NCI-H446 treated with DMSO at 0.1 percent for 48 hours (cell line): ENCODE results near the gene C18orf63.

Experiments used
- DNase-seq: peaks from one replicate; lab custom pipeline; 2025; lab: John Stamatoyannopoulos, UW

Gene C18orf63

GRCh38 chr18:74376523-74376922 lies 60.9 kb downstream of the C18orf63 start:
- DNase-seq, result no peak

GRCh38 chr18:74377776-74378175 lies 62.1 kb downstream of the C18orf63 start:
- DNase-seq, result no peak

DNA sequence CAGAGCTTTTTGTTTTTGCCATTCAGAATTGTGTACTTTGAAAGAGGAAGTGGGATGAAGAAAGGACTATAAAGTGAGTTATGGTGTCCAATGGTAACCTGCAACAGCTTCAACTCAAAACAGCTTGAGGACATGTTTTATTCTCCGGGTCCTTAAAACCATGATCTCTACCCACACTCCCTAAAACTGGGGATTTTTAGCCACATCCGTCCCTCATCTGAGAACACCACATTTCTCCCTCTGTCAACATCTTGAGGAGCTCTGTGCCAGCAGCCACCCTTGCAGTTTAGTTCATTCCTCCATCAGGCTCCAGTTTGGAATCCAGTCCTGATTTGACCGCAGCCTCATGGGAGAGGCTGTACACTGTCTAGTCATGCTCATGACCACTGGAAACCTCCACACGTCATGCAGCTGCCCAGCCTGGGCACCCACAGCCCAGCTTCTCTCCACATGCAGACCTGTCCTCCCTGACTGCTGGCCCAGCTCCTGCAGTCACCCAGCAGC lies 62.6 kb downstream of the C18orf63 start:
- DNase-seq, result no peak

- no peak for DNase-seq
These were observed 65.3 kb downstream of the C18orf63 start for GRCh38 chr18:74380916-74381315.

DNA sequence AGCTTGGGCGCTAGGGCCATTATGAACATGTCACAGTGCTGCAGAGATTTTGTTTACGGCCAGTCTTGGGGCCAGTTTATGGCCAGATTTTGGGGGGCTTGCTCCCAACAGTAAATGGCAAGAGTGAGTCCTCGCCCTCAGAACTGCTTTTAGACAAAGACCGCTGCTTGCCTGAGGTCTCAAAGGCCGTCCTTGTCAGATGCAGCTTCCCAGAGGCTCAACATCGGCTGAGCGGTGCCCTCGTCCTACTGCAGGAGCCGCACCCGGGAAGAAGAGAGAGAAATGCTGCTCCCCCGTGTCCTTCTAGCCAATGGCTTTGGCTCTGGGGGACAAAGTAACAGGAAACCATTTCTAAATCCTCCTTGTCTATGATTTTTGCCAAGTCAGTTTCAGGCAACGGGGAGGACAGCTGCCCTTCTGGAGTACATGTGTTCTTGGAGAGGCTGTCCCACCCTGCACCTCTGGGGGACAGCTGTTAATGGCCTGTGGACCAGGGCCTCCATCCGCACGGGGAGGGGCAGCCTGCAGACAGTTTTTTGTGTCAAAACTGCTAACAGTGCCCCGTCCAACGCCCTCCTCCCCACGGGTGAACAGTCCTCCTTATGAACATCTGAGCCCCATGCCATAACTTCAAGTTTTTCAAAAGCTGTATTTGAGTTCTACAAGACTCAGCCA lies 66.1 kb downstream of the C18orf63 start:
- DNase-seq, result no peak

GRCh38 chr18:74382481-74383017 lies 66.9 kb downstream of the C18orf63 start:
- no peak for DNase-seq

- no peak for DNase-seq
These were observed 71.7 kb downstream of the C18orf63 start for GRCh38 chr18:74387383-74387782.

GRCh38 chr18:74388227-74388626 lies 72.6 kb downstream of the C18orf63 start:
- DNase-seq, result no peak

GRCh38 chr18:74389171-74389927 lies 73.7 kb downstream of the C18orf63 start:
- DNase-seq, result no peak

- no peak for DNase-seq
These were observed 74.4 kb downstream of the C18orf63 start for GRCh38 chr18:74389991-74390390.

DNA sequence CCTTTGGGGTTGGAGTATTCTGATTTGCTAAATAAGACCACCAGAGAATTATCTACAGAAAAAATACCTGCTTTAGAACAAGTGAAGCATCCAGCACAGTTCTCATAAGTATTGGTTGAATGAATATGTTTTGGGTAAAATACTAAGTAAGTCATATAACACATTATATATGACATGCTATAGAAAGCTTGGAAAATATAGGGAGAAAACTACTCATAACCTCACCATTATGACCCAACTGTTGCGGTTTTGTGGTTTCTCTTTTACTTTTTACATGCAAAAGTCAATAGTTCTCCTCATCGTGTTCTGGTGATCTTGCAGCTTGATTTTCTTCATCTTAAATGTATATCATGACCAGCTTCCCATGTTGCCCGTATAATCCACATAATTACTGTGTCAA lies 75.3 kb downstream of the C18orf63 start:
- no peak for DNase-seq

- no peak for DNase-seq
These were observed 76.7 kb downstream of the C18orf63 start for GRCh38 chr18:74392323-74392722.

- DNase-seq, result no peak
These were observed 79.4 kb downstream of the C18orf63 start for GRCh38 chr18:74395006-74395405.

DNA sequence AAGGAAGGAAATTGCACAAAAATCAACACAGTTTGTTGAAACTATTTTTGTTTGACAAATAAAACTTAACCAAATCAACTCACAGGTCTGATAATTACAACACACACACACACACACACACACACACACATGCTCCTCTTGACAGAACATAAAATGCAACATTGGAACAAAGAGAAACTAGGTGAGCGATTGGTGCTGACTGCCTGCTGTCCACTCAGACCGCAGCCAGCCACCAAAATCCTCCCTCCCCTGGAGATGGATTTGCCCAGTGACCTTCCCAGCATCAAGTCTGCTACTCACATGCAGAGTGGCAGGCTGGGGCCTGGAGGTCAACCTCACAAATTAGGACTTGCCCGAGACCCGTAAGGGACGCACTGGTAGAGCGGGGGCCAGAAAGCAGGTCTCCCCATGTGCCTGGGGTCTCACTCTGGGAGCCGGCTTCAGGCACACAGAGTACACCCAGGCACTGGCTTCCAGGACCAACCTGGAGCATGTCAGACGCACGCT lies 80.1 kb downstream of the C18orf63 start:
- DNase-seq, result no peak

- no peak for DNase-seq
These were observed 80.8 kb downstream of the C18orf63 start for GRCh38 chr18:74396171-74397169.

DNA sequence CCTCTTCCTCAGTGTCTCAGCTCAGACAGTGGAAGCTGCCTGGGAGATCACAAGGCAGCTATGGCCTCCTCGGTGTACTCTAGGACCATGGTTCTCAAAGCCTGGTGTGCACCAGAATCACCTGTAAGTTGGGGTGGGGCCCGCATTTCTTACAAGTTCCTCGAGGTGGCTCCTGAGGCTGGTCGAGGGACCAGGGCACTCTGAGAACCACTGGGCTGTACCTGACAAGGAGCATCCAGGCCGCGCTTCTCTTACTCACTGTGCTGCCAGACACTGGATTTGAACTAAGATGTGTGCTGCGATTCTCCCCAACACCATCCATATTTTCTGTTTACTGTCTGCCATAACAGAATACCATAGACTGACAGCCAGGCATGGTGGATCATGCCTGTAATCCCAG lies 81.9 kb downstream of the C18orf63 start:
- no peak for DNase-seq

DNA sequence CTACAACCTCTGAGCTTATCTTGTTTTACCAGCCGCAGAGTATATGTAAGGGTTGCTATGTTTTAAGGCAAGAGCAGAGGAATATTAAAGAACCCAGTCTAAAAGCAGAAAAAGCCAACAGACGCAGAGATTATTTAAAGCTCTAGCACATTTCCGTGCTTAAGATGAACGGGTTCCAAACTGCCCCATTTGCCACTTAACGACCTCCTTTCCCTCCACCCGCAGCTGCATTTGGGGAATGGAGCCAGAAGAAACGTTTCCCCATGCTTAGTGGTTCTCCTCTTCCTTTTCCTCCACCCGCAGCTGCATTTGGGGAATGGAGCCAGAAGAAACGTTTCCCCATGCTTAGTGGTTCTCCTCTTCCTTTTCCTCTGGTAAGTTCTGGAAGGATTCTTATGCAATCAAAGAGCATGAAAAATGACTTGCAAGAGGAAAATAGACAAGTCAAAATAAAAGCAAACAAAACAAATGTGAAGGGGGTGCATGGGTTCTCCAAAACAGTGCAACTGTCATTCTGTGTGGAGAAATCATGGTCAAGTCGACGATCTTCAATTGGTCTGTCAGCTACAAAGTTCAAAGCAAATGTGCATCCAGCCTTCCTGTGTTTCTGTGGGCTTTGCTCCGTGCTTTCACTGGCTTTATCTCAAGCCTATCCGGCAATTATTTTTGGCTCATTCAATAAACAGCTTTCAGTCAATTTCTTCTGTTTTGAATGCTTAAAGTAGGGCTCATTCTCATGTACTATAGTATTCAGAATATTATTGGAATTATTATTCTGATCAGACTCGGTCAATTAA lies 83.7 kb downstream of the C18orf63 start:
- DNase-seq, result no peak

GRCh38 chr18:74400813-74401212 lies 85.2 kb downstream of the C18orf63 start:
- no peak for DNase-seq

DNA sequence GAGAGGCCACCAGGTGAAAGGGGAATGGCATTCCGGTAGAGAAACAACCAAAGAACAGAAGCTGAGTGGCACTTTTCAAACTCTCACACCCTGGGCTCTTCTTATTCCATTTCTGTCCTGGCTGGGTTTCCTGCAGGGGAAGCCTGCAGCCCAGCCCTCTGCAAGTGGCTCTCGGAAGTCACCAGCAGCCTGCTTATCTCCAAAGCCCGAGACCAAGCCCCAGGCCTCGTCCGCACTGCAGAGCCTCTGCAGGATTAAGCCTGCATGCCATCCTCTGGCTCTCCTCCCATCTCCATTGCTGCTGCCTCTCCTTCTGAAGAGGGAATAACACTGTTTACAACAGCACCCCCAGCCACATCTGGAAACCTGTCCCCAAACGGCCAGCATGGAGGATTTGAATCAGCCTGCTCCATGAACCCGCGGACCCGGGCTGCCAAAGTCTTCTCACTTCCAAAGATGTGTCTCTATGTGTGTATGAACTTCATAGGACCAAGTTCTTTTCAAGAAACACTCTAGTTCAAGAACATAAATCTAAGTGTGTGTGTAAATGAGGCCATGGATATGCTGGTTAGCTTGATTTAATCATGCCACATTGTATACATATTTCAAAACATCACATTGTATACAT lies 87.3 kb downstream of the C18orf63 start:
- DNase-seq, result no peak

DNA sequence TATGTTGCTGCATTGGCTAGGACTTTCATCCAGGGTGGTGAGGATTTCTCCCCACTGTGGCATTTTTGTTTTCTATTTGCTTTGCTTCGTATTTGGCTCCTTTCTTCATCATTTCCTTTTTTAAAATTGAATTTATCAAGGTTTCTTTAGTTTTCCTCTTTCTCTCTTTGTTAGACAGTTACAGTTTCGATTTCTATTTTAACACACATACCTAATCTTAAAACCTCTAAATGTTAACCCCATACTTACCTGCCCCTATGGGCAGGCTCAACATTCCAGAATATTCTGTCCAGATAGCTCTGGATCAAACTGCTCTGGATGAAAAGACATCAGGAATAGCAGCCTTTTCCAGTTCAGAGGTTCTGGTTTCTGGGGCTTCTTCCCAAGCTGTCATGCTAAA lies 92.2 kb downstream of the C18orf63 start:
- DNase-seq, result no peak
